ENCODE data around the gene ZNF540.
"Not testable (repeated sequence)": the region's sequence is repeated elsewhere in the genome, so short reads cannot be mapped to it uniquely, and the experiment has no call there.

ZNF540 gene

DNA sequence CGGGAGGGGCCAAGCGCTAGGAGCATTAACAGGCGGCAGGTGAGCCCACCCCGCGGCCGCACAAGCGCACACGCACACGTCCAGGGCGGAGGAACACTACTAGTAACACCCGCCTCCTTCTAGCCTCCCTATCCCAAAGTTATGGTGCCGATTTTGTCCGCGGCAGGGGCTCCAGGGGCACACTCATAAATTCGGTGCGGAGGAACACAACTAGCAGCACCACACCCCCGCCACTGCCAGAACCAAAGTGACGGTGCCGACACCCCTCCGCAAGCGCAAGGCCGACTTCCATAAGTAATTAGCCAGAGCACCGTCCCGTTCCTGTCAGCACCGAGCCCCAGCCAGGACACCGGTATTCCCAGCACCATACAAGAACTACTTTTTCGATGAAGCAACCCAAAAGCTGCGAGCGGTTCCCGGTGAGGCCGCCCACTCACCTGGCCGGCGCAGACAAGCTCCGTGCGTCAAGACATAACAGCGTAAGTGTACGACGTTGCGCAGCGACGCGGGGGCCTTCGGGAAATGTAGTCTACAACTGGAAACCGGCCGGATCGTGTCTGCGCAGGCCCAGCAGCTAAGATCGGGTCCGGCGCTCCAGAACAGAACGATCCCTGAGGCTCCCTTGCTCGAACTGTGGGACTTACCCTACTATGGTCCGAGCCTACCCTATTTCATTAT lies at the start of gene ZNF540, which contains the start of gene ZNF571:
Gene ZNF540 (plus strand): TSS at position 573 of the 678 bp plus-strand sequence. CDS start 3,572 bp downstream, outside the sequence.
Gene ZNF571 (minus strand): TSS at position 489 of the 678 bp plus-strand sequence. CDS start 8,116 bp downstream, outside the sequence.
- peak; percentile 83 for DNase-seq (ENCODE audit: low read depth)

DNA sequence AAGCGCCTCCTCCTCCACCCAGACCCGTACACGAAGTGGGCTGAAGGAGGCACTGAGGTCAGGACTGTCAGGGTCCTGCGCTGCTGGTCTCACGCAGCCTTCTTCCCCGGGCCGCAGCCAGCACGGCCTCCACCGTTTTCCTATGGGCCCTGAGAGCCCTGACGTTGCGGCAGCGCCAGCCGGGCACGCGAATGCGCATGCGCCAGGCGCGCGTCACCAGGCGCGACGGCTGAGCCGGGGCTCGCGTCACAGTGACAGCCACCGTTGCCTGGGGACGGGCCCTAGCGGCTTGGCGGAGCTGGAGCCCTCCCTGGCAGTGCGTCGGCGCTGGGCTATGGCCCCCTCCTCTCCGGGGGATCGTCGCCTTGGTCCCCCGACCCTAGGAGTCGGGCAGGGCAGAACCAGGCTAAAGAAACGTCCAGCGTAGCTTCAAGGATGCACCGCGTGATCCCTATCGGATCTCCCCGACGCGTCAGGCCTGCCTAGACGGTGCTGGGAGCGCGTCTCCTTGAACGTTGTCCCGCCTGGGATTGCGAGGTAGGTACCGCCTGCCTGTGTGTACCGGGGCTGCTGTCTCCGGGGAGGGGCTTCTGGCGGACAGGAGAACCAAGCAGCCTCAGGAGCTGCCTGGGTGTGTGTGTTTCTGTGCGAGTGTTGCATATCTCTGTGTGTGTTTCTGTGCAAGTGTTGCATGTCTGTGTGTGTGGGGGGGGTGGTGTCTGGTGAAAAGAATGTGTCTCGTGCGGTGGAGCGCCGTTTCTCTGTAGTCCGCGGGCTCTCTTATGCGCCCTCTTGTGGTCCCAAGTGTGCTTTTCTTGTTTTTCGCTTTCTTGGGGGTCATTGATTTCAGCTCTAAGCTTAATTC lies 43.3 kb upstream of the ZNF540 start:
- peak; percentile 47 for DNase-seq (ENCODE audit: low read depth)

DNA sequence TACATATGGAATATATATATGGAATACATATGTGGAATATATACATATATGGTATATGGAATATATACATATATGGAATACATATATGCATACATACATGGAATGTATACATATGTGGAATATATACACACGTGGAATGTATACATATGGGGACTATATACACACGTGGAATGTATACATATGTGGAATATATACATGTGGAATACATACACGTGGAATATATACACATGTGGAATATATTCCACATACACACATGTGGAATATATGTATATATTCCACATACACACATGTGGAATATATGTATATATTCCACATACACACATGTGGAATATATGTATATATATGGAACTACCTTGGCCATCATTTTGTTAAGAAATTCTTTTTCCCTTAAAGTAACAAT lies 31.2 kb upstream of the ZNF540 start:
- DNase-seq (ENCODE audit: low read depth) = no peak

DNA sequence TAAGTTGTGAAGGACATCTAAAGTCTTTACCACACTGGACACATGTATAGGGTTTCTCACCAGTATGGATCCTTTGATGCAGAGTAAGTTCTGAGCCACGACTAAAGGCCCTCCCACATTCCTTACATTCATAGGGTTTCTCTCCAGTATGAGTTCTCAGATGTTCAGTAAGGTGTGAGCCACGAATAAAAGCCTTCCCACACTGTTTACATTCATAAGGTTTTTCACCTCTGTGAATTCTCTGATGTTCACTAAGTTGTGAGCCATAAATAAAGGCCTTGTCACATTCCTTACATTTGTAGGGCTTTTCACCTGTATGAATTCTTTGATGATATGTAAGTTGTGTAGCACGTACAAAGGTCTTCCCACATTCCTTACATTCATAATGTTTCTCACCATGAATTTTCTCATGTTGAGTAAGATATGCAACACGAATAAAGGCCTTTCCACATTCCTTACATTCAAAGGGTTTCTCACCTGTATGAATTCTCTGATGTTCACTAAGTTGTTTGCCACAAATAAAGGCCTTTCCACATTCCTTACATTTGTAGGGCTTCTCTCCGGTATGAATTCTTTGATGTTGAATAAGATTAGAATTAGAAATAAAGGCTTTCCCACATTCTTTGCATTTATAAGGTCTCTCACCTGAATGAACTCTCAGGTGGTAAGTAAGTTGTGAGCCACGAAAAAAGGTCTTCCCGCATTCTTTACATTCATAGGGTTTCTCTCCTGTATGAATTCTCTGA lies 29.9 kb upstream of the ZNF540 start:
- no peak for DNase-seq (ENCODE audit: low read depth)

DNA sequence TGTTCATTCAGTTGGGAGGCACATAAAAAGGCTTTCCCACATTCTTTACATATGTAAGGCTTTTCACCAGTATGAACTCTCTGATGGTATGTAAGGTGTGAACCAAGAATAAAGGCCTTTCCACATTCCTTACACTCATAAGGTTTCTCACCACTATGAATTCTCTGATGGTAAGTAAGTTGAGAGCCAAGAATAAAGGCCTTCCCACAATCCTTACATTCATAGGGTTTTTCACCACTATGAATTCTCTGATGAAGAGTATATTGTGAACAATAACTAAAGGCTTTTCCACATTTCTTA lies 29.4 kb upstream of the ZNF540 start:
- no peak for DNase-seq (ENCODE audit: low read depth)

DNA sequence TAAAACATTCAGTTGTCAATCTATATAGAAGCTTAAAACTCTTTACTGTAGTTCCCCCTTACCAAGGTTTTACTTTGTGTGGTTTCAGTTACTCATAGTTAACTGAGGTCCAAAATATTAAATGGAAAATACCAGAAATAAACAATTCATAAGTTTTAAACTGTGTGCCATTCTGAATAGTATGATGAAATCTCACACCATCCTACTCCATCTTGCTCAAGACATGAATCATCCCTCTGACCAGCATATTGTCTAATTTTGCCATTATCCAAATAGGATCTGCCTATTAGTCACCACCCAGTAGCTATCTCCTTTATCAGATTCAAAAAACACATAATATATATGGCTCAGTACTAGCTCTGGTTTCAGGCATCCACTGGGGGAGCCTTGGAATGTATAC lies 22.5 kb upstream of the ZNF540 start:
- no peak for DNase-seq (ENCODE audit: low read depth)

DNA sequence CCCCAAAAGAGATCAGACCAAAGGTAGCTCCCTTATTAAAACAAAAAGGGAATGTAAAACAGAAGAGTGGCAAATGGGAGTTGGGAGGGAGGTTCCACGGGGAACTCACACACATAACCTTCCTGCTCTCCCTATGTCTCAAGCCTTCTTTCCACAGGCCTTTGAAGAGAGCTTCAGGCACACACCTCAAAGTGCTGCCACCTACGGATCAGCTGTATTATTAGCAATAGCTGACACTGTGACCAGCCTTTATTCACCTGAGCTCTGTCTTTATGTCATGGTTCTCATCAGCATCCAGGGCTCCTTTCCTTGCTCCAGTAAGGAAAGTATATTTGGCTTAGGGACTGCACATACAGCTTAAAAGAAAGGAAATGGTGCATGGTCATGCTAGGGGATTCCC lies 11.3 kb upstream of the ZNF540 start:
- DNase-seq (ENCODE audit: low read depth) = no peak

DNA sequence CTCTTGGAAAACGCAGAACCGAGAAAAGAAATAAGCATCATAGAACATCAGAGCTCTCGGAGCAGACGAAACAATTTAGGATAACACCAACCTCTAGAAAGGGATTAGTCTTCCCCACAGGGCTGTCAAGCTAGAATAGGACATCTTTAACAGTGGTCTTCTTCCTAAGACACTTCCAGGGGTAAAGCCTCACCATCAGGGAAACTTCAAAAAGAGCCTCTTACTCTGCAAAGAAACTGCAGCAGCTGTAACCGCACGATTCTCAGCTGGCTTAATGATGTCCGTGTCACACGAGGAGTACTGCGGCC lies 726 bp upstream of the ZNF540 start:
- no peak for DNase-seq (ENCODE audit: low read depth)

DNA sequence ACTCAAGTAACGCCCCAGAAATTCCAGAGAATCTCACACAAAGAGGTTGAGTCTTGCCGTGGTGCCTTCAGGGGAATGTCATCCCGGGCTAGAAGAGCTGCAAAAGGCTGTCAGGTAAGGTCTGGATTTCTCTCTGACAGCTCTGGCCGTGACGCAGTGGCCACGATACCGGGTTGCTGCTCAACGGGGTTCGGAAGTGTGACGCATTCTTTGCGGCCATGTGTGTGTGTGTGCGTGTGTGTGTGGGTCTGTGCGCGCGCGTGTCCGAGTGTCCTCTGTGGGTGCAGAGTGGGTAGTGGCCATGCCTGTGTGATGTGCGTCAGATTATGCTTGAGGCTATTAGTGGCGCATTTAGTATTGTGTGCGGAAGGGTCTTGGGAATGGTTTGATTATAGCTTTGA lies 306 bp downstream of the ZNF540 start:
- DNase-seq (ENCODE audit: low read depth) = no peak

DNA sequence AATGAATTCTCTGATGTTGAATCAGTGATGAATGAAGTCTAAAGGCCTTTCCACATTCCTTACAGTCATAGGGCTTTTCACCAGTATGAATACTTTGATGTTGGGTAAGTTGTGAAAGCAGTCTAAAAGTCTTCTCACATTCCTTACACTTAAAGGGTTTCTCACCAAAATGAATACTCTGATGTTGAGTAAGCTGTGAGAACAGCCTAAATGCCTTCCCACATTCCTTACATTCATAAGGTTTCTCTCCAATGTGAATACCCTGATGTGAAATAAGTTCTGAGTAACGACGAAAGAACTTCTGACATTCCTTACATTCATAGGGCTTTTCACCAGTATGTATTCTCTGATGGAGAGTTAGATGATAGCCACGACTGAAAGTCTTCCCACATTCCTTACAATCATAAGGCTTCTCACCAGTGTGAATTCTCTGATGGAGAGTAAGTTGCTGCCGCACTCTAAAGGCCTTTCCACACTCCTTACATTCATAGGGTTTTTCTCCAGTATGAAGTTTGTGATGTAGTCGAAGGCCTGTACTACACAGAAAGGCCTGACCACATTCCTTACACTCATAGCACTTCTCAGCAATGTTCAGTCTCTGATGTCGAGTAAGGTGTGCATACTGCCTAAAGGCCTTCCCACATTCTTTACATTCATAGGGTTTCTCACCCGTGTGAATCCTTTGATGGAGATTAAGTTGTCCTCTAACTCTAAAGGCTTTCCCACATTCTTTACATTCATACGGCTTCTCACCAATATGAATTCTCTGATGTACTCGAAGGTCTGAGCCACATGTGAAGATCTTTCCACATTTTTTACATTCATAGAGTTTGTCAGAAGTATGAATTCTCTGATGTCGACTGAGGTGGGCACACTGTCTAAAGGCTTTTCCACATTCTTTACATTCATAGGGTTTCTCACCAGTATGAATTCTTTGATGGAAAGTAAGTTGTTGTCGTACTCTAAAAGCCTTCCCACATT lies 40.7 kb downstream of the ZNF540 start:
- DNase-seq (ENCODE audit: low read depth) = no peak

DNA sequence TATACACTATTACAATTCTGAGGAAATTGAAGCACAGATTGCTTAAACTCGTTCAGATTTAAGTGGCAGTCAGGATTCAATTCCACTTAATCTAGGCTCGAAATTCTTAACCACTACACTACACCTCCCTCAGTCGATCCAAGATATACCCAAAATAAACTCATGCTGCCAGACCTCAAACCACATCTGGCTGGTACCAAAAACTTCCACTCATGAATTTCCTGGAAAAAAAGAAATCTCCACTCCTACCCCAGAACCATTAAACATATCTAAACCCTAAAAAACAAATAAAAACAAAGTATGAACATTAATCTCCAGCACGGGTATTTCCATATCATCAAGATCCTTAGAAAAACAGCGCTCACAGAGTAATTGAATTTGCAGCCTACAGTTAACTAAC lies 59.4 kb downstream of the ZNF540 start:
- no peak for DNase-seq (ENCODE audit: low read depth)

DNA sequence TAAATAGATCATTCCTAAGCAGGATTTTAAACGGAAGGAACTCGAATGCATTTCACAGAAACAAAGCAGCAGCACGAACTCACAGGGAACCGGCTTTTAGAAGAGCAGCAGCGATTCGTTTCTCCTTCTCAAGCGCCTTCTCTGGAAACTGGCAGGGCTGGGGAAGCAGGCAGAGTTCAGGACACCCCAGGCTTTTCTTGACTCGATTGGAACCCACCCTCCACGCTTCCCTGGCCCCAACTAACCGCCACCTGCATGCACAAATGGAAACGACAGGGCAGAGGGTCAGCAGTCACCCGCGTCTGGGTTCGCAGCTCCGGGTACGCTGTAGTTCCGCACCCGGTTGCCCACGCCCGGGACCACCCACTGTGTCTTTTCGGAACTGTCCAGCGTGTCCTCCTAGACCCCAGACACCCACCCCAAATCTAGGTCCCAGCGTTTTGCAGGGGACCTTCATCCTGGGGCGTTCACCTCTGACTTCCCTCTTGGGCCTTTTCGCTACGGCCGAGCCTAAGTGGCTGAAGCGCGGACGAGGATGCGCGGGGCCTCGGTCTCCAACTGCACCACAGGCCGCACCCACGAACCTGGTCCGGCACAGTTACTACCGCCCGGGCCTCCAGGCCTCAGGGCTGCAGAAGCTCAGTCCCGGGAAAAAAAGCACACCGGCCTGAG lies 60.1 kb downstream of the ZNF540 start:
- no peak for DNase-seq (ENCODE audit: low read depth)

DNA sequence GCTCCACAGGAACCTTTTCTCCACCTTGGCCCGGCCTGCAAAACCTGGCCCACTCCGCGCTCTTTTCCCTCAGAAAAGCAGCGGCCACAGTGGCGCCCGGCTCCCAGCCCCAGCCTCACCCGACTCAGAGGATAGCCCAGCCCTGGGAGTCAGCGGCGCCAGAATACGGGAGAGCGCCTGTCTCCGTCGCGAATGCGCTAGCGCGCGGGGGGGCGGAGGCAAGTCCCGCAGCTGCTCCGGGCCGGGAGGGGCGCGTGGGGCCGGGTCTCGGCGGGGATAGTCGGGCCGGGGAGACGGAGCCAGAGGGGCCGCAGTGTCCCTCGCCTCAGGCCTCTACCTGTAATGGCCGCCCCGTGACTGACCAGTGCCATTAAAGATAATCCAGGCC lies 60.6 kb downstream of the ZNF540 start, which contains the start of gene ZFP30:
Gene ZFP30 (minus strand): TSS at position 165 of the 388 bp plus-strand sequence. CDS start 7,643 bp downstream, outside the sequence.
- peak; percentile 70 for DNase-seq (ENCODE audit: low read depth)

DNA sequence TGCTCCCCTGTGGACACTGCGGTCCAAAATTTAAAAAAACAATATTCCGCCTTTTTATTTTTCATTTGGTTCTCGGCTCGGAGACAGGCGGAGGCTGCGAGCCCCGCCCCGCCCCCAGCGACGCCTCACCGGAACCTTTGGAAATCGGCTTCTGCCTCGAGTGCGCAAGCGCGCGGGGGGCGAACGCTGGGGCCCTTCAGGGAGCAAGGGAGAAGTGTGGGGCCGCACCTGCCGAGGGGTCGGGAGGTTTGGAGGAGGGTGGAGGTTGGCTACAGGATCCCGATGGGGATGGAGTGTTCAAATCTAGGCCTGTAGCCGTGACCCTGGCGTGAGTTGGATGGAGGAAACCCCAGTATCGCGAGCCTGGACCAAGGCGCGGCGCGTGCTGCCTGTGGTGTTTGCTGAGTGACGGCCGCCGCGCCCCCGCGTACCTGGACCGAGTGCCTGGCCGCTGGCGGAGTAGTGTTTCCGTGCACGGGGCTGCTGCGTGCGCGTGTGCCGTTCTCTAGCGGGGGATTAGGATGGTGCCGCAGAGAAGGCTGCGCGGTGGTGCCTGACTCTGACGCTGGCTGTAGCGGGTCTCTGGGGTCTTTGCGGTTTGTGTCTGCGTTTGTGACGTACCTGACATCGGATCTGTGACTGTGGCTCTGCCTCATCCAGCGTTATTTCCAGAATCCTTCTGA lies 61.2 kb downstream of the ZNF540 start:
- DNase-seq (ENCODE audit: low read depth) = peak; percentile 50

DNA sequence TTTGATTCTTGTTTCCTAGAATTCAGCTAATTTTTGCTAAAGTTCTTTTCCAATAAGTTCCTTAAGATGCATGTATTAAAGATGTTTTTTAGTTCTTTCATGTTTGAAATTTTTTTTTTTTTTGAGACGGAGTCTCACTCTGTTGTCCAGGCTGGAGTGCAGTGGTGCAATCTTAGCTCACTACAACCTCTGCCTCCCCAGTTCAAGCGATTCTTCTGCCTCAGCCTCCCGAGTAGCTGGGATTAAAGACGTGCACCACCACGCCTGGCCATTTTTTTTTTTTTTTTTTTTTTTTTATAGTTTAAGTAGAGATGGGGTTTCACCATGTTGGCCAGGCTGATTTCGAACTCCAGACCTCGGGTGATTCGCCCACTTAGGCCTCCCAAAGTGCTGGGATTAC lies 62.5 kb downstream of the ZNF540 start:
- DNase-seq (ENCODE audit: low read depth) = not testable (repeated sequence)
